CD4-positive, alpha-beta memory T cell (primary cell): ENCODE data around the gene DENND6B. TPM values are rescaled to one million over a fixed set of nuclear protein-coding genes. Genes with fewer than 3 reads are reported as not detected.
A peak's percentile ranks its signal among the peaks of the same experiment; 100 is the strongest.

Source experiments
- CTCF ChIA-PET: fragments of 350-600 bp; sonication (Branson Sonifier 250); formaldehyde crosslinking; loops from one replicate; lab custom pipeline; 2021; ENCODE audit warnings: inconsistent platforms; ENCODE audit not compliant: partially characterized antibody; lab: Charles Lee
- POLR2A ChIA-PET: fragments of 350-600 bp; sonication (Branson Sonifier 250); formaldehyde crosslinking; loops from one replicate; lab custom pipeline; 2021; ENCODE audit not compliant: partially characterized antibody; lab: Charles Lee
- DNase-seq, 5 donors: peaks; one replicate each; pipeline versions ENCODE4 v3.0.0 to v3.0.0-alpha.2; 2020 to 2022; ENCODE audit warnings: mixed read lengths in 1 of 5
- H3K27ac ChIP-seq: one replicate; pipeline ENCODE4 v1.7.0; 2013; ENCODE audit warnings: low read depth, low read length
- H3K27me3 ChIP-seq: 2 replicates; pipeline ENCODE4 v1.7.0; 2013; ENCODE audit warnings: mild to moderate bottlenecking, low read length, moderate library complexity; ENCODE audit not compliant: insufficient read depth
- H3K36me3 ChIP-seq: 2 replicates; pipeline ENCODE4 v1.7.0; 2013; ENCODE audit warnings: mild to moderate bottlenecking, low read length, moderate library complexity; ENCODE audit not compliant: insufficient read depth
- H3K4me1 ChIP-seq: 2 replicates; pipeline ENCODE4 v1.7.0; 2013; ENCODE audit warnings: mild to moderate bottlenecking, low read length, moderate library complexity; ENCODE audit not compliant: insufficient read depth
- H3K4me3 ChIP-seq, 2 donors: one replicate each; pipeline ENCODE4 v1.7.0; 2013; ENCODE audit warnings: low read length in 2 of 2, mild to moderate bottlenecking in 1 of 2
- H3K9me3 ChIP-seq, 2 donors: one replicate each; pipeline ENCODE4 v1.7.0; 2013; ENCODE audit warnings: low read length in 2 of 2, control low read depth in 1 of 2; ENCODE audit not compliant: control insufficient read depth in 1 of 2
- H3K27ac Mint-ChIP-seq, 7 donors: one replicate each; pipeline ENCODE4 v1.8.0; 2020 to 2021; ENCODE audit warnings: mixed read lengths in 7 of 7, mild to moderate bottlenecking in 6 of 7, inconsistent platforms in 3 of 7, moderate library complexity in 3 of 7
- H3K27me3 Mint-ChIP-seq, 2 donors: one replicate each; pipeline ENCODE4 v1.8.0; 2020 to 2021; ENCODE audit warnings: mixed read lengths in 2 of 2
- H3K36me3 Mint-ChIP-seq, 2 donors: one replicate each; pipeline ENCODE4 v1.8.0; 2020 to 2021; ENCODE audit warnings: mixed read lengths in 2 of 2, inconsistent platforms in 1 of 2, mild to moderate bottlenecking in 1 of 2
- H3K4me1 Mint-ChIP-seq, 4 donors: one replicate each; pipeline ENCODE4 v1.8.0; 2020 to 2021; ENCODE audit warnings: mixed read lengths in 4 of 4, mild to moderate bottlenecking in 1 of 4
- H3K4me3 Mint-ChIP-seq, 8 donors: one replicate each; pipeline ENCODE4 v1.8.0; 2020 to 2021; ENCODE audit warnings: mixed read lengths in 8 of 8, mild to moderate bottlenecking in 7 of 8, moderate library complexity in 6 of 8, inconsistent platforms in 3 of 8
- H3K9me3 Mint-ChIP-seq, 8 donors: one replicate each; pipeline ENCODE4 v1.8.0; 2020 to 2021; ENCODE audit warnings: mixed read lengths in 8 of 8, mild to moderate bottlenecking in 5 of 8, inconsistent platforms in 3 of 8, moderate library complexity in 1 of 8
- intact Hi-C: fragments of 100-400 bp; cut with micrococcal nuclease; formaldehyde crosslinking; loops from one replicate; pipeline ENCODE4 v1.15.1; 2023
- polyA plus RNA-seq, 2 donors: library from polyadenylated mRNA; unstranded; fragments of 300-500 nt; fragmentation: Illumina TruSeq; gene quantifications; one replicate each; pipeline ENCODE4 v1.2.3, GENCODE V29; 2021
- total RNA-seq, 2 experiments: library from RNA; stranded (reverse); gene quantifications; one replicate each; pipeline ENCODE4 v1.2.3, GENCODE V29; 2021

The DENND6B gene
- total and polyA plus RNA-seq, 4 experiments from 2014 or later, result 0.22 to 2.4 (median 0.94) TPM

DNA sequence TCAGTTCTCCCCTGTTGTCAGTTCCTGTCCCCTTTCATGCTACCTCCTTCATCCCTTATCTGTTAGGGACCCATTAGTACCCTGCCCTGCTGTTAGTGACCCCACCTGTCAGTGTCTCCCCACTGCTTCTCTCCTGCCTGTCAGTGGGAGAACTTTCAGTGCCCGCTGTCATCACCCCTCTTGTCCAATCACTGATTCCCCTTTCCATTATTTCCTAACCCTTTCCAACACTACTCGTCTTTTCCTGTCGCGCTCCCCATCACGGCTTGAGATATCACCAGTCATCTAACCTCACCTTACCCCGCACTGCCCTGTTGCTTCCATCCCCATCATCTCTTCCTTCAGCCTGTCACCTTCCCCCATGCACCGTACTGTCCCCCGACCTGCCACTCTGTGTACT lies 20.3 kb upstream of the DENND6B start:
- H3K27ac ChIP-seq, result no peak overlapping the region
- peak in 1 of 5 donors; percentile 24 for DNase-seq
- CTCF ChIA-PET, result no interaction called here

DNA sequence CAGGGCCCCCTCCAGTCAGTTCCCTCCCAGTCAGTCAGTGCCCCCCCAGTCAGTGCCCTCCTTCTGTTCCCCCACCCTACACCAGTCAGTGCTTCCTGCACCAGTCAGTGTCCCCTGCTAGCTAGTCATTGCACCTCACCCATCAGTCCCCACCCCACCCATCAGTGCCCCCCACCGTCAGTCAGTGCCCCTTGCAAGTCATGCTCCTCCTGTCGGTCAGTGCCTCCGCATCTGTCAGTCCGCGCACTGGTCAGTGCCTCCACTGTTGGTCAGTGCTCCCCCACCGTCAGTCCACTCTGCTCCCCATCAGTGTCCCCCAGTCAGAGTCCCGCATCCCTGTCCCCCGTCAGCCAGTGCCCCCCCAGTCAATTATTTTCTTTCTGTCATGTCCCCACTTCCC lies 19.7 kb upstream of the DENND6B start:
- ChIA-PET POLR2A (no interaction called here), CTCF (no interaction called here)
- Histone ChIP-seq H3K27me3 (no peaks in the 10 kb centered on the region), H3K36me3 (no peaks in the 10 kb centered on the region), H3K27ac (peak overlapping the region; percentile 17), H3K4me3 (no peak overlapping the region), H3K4me1 (peaks cover 40% of the 10 kb centered on the region), H3K9me3 (no peaks in the 10 kb centered on the region)
- H3K4me1 Mint-ChIP-seq, result peaks cover 2 to 12% (median 4%) of the 10 kb centered on the region in 4 donors
- peak overlapping the region in 3 of 7 donors; percentile 59 to 78 (median 78) for H3K27ac Mint-ChIP-seq
- H3K36me3 Mint-ChIP-seq, result peaks cover 0 to 2% of the 10 kb centered on the region in 2 donors
- DNase-seq, result peak in 1 of 5 donors; percentile 10
- no peaks in the 10 kb centered on the region for H3K27me3 Mint-ChIP-seq
- intact Hi-C loops, result no loop called here
- H3K4me3 Mint-ChIP-seq, result peak overlapping the region in 2 of 8 donors; percentile 10 to 60
- no peaks in the 10 kb centered on the region for H3K9me3 Mint-ChIP-seq

More for the DNA sequence above, 20.3 kb upstream of the DENND6B start:
- Mint-ChIP-seq H3K27ac (no peak overlapping the region), H3K9me3 (no peaks in the 10 kb centered on the region), H3K27me3 (no peaks in the 10 kb centered on the region), H3K4me3 (no peak overlapping the region), H3K4me1 (peaks cover 0 to 9% (median 4%) of the 10 kb centered on the region in 4 donors), H3K36me3 (peaks cover 0 to 2% of the 10 kb centered on the region in 2 donors)
- Histone ChIP-seq H3K4me1 (peaks cover 33% of the 10 kb centered on the region), H3K4me3 (no peak overlapping the region), H3K27me3 (no peaks in the 10 kb centered on the region), H3K36me3 (no peaks in the 10 kb centered on the region), H3K9me3 (no peaks in the 10 kb centered on the region)
- intact Hi-C loops, result no loop called here
- POLR2A ChIA-PET, result no interaction called here

DNA sequence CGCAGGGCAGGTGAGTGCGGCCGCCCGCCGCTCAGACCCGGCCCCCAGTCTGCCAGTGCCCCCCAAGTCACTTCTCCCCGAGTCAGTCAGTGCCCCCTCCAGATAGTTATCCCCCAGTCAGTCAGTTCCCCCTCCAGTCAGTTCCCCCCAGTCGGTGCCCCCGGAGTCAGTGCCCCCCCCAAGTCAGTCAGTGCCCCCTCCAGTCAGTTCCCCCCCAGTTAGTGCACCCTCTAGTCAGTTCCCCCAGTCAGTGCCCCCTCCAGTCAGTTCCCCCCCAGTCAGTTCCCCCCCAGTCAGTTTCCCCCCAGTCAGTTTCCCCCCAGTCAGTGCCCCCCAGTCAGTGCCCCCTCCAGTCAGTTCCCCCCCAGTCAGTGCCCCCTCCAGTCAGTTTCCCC lies 16.7 kb upstream of the DENND6B start:
- peak overlapping the region in 6 of 8 donors; percentile 10 to 68 (median 55) for H3K4me3 Mint-ChIP-seq
- peak overlapping the region in 2 of 7 donors; percentile 42 to 62 for H3K27ac Mint-ChIP-seq
- H3K36me3 ChIP-seq, result no peaks in the 10 kb centered on the region
- H3K27me3 Mint-ChIP-seq, result no peaks in the 10 kb centered on the region
- intact Hi-C loops, result loop anchor here (2.0 to 5.0 kb wide), 4 partner anchors 163 to 277 kb away; partner anchors contain the start of genes CHKB and LMF2
- H3K4me1 Mint-ChIP-seq, result peaks cover 3 to 12% (median 5%) of the 10 kb centered on the region in 4 donors
- no peaks in the 10 kb centered on the region for H3K9me3 Mint-ChIP-seq
- H3K4me3 ChIP-seq, result peak overlapping the region in 1 of 2 donors; percentile 70
- ChIA-PET CTCF (no interaction called here), POLR2A (interaction anchor here (0.6 to 1.2 kb wide), 4 partner anchors 126 to 278 kb away, joined by 3 to 5 read pairs (median 4); partner anchors contain the start of genes LMF2 and NCAPH2)
- peak in 1 of 5 donors; percentile 47 for DNase-seq
- H3K27me3 ChIP-seq, result no peaks in the 10 kb centered on the region
- H3K9me3 ChIP-seq, result no peaks in the 10 kb centered on the region
- peak overlapping the region; percentile 84 for H3K27ac ChIP-seq
- peaks cover 41% of the 10 kb centered on the region for H3K4me1 ChIP-seq
- peaks cover 0 to 2% of the 10 kb centered on the region in 2 donors for H3K36me3 Mint-ChIP-seq

DNA sequence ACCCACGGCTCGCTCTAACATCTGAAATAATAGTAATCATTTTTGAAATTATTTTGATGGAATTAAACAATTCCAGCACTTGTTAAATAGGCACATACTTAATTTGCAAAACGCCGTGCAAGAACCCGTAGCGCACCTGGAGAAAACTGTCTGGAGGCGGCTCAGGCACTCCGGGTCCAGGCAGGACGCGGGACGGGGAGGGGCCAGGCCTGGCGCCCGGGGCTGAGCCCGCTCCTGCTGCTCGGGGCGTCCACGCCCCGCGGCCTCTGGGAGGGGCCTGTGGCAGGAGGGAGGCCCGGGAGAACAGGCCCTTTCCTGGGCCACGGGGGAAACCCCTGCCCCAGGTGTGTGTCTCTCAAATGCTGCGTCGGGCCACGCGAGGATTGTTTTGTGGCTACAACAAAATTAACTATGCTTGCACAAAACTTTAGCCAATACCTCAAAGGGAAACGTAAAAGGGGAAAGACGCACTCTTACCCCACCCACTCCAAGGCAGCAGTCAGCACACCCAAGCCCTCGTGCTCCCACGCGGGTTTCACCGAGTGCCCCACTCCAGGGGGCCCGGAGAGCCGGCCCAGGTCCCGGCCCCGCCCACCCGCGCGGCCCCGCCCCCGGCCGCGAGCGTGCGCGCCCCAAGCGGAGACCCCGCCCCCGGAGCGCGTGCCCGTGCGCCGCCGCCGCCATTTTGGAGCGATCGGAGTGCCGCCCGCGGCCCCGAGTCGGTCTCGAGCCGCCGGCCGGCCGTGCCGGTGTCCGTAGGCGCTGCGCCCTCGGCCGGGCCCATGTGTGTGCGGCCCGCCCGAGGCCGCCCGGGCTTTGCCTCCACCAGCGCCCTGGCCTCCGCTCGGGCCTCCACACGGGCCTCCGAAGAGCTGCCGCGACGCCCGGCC lies 16.1 kb upstream of the DENND6B start, which contains the start of gene PPP6R2:
Gene PPP6R2 (plus strand): TSS at position 677 of the 890 bp plus-strand sequence. CDS start 50,582 bp downstream, outside the sequence.
- Mint-ChIP-seq H3K27ac (peak within 1 kb of the TSS; percentile 92 to 97 (median 95)), H3K9me3 (no peaks in the 10 kb centered on the region), H3K4me1 (peaks cover 3 to 12% (median 5%) of the 10 kb centered on the region in 4 donors), H3K4me3 (peak within 1 kb of the TSS; percentile 80 to 93 (median 88)), H3K36me3 (peaks cover 0 to 2% of the 10 kb centered on the region in 2 donors), H3K27me3 (no peaks in the 10 kb centered on the region)
- POLR2A ChIA-PET, result interaction anchor here (0.6 to 2.6 kb wide), 13 partner anchors 15 to 278 kb away, joined by 3 to 16 read pairs (median 5); partner anchors contain the start of genes HDAC10, LMF2, NCAPH2 and SCO2
- Histone ChIP-seq H3K36me3 (no peaks in the 10 kb centered on the region), H3K27ac (peak within 1 kb of the TSS; percentile 84), H3K4me3 (peak within 1 kb of the TSS; percentile 39 to 70), H3K27me3 (no peaks in the 10 kb centered on the region), H3K4me1 (peaks cover 36% of the 10 kb centered on the region), H3K9me3 (no peaks in the 10 kb centered on the region)
- DNase-seq, result peak; percentile 86 to 93 (median 88)
- intact Hi-C loops, result loop anchor here (1.0 to 5.0 kb wide), 11 partner anchors 16 to 278 kb away; partner anchors contain the start of genes CHKB, DENND6B and LMF2
- CTCF ChIA-PET, result interaction anchor here (0.9 to 2.7 kb wide), 19 partner anchors 9 to 279 kb away, joined by 3 to 24 read pairs (median 9); partner anchors contain the start of genes DENND6B, HDAC10, SCO2 and SYCE3

GRCh38 chr22:50341977-50342650 lies 15.3 kb upstream of the DENND6B start:
- H3K4me1 Mint-ChIP-seq, result peaks cover 3 to 12% (median 5%) of the 10 kb centered on the region in 4 donors
- no peaks in the 10 kb centered on the region for H3K9me3 Mint-ChIP-seq
- intact Hi-C loops, result loop anchor here (1.0 to 5.0 kb wide), 11 partner anchors 15 to 279 kb away; partner anchors contain the start of genes CHKB, DENND6B and LMF2

More at GRCh38 chr22:50341977-50342650, 15.3 kb upstream of the DENND6B start:
- peak; percentile 83 to 89 (median 86) for DNase-seq
- H3K36me3 Mint-ChIP-seq, result peaks cover 0 to 2% of the 10 kb centered on the region in 2 donors
- peak overlapping the region; percentile 39 to 70 for H3K4me3 ChIP-seq
- H3K4me1 ChIP-seq, result peaks cover 28% of the 10 kb centered on the region
- H3K27ac ChIP-seq, result peak overlapping the region; percentile 84
- ChIA-PET POLR2A (interaction anchor here (1.0 to 2.6 kb wide), 13 partner anchors 14 to 286 kb away, joined by 3 to 16 read pairs (median 5); partner anchors contain the start of genes ARSA, HDAC10, SCO2 and TUBGCP6), CTCF (interaction anchor here (0.7 to 2.7 kb wide), 29 partner anchors 9 to 279 kb away, joined by 3 to 24 read pairs (median 5); partner anchors contain the start of genes DENND6B, HDAC10, LMF2 and SCO2)
- peak overlapping the region; percentile 92 to 97 (median 95) for H3K27ac Mint-ChIP-seq
- no peaks in the 10 kb centered on the region for H3K27me3 ChIP-seq
- H3K4me3 Mint-ChIP-seq, result peak overlapping the region; percentile 80 to 93 (median 88)
- H3K27me3 Mint-ChIP-seq, result no peaks in the 10 kb centered on the region
- H3K9me3 ChIP-seq, result no peaks in the 10 kb centered on the region
- H3K36me3 ChIP-seq, result no peaks in the 10 kb centered on the region
